Left forelimb (tissue), 1 donor: ENCODE data around the gene ATP1A1.

Source experiments
- DNase-seq: peaks from one replicate; pipeline ENCODE4 v3.0.0-alpha.2; 2018; ENCODE audit warnings: low spot score

Gene ATP1A1

GRCh38 chr1:116345011-116345410 lies 28.0 kb upstream of the ATP1A1 start:
- no peak for DNase-seq

DNA sequence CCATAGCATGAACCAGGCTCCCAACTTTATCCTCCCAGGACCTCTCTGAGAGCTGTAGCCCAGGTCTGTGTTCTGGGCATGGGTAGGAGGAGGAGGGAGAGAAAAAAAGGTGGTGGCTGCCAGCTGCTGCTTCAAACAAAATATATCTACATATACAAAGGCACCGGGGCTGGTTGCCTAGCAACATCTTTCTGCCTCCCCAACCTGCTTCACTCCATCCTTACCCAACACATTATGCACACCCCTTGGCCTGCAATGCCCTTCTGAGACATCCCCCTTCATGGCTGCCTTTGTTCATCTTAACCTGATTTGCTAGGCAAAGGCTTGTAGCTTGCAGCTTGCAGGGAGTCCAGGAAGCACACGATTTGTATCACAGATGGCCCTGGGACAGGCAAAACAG lies 27.2 kb upstream of the ATP1A1 start:
- no peak for DNase-seq

GRCh38 chr1:116346943-116347673 lies 25.9 kb upstream of the ATP1A1 start:
- DNase-seq, result no peak

DNA sequence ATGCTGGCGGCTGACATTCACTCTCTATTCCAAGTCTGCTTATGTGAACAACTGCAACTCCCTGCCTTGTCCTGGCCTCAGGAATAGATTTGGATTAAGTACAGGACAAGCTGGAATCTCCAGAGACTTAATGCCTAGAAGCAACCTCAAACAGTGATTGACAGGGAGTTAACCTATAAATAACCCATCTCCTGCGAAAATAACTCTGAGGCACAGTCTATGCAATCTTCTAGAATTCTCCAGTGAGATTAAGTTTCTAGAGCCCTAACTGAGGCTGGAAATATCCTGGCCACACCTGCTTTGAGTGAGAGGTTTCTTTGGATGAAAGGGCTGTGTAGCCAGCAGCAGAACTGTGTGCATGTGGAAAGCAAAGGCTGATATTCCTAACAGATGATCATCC lies 25.3 kb upstream of the ATP1A1 start:
- no peak for DNase-seq

- no peak for DNase-seq
Observed at GRCh38 chr1:116350097-116350645, 22.9 kb upstream of the ATP1A1 start.

DNA sequence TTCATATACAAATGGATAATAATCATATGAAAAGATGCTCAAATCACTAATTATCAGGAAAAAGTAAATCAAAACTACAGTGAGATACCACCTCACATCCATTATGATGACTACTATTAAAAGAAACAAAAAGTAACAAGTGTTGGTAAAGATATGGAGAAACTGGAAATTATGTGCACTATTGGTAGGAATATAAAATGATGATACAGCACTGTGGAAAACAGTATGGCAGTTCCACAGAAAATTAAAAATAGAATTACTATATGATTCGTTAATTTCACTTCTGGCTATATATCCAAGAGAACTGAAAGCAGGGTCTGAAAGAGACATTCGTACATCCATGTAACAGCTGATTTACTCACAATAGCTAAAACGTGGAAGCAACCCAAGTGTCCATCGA lies 21.1 kb upstream of the ATP1A1 start:
- DNase-seq, result no peak

DNA sequence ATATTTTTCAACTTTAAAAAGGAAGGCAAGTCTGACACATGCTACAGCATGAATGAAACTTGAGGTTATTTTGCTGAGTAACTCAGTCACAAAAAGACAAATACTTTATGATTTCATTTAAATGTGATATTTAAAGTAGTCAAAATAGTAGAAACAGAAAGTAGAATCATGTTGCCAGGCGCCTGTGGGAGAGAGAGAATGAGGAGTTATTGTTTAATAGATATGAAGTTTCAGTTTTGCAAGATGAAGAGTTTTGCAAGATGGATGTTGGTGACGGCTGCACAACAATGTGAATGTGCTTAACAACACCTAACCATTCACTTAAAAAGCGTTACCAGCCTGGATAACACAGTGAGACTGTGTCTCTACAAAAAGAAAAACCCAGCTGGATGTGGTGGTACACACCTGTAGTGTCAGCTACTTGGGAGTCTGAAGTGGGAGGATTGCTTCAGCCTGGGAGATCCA lies 20.7 kb upstream of the ATP1A1 start:
- DNase-seq, result no peak

GRCh38 chr1:116353155-116353554 lies 19.9 kb upstream of the ATP1A1 start:
- DNase-seq, result no peak

DNA sequence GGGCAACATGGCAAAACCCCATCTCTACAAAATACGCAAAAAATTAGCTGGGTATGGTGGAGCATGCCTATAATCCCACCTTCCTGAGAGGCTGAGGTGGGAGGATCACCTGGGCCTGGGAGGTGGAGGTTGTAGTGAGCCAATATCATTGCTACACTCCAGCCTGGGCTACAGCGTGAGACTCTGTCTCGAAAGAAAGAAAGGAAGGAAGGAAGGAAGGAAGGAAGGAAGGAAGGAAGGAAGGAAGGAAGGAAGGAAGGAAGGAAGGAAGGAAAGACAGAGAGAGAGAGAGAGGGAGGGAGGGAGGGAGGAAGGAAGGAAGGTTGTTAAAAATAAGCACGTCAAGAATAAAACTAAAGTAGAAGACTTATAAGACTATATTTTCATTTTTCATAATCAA lies 17.0 kb upstream of the ATP1A1 start:
- DNase-seq, result no peak

- no peak for DNase-seq
Observed at GRCh38 chr1:116356673-116357072, 16.4 kb upstream of the ATP1A1 start.

- no peak for DNase-seq
Observed at GRCh38 chr1:116357487-116357886, 15.6 kb upstream of the ATP1A1 start.

- DNase-seq, result no peak
Observed at GRCh38 chr1:116359060-116359830, 13.8 kb upstream of the ATP1A1 start.

DNA sequence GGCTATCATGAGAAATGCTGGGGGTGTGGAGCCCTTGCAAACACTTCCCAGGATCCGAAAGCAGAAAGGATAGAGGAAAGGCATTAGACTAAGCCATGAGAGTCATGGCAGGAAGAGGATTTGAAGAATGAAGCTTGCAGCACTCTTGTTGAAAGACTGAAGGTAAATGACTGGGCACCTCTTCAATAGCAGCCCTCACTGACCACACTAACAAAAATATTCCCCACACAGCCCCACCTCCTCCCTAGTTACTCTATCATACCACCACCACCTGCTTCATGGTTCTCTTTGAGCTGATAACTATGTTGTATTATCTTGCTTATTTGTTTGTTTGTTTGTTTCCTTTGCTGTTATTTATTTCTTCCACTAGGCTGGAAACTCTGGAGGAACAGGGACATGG lies 13.2 kb upstream of the ATP1A1 start:
- DNase-seq, result no peak

DNA sequence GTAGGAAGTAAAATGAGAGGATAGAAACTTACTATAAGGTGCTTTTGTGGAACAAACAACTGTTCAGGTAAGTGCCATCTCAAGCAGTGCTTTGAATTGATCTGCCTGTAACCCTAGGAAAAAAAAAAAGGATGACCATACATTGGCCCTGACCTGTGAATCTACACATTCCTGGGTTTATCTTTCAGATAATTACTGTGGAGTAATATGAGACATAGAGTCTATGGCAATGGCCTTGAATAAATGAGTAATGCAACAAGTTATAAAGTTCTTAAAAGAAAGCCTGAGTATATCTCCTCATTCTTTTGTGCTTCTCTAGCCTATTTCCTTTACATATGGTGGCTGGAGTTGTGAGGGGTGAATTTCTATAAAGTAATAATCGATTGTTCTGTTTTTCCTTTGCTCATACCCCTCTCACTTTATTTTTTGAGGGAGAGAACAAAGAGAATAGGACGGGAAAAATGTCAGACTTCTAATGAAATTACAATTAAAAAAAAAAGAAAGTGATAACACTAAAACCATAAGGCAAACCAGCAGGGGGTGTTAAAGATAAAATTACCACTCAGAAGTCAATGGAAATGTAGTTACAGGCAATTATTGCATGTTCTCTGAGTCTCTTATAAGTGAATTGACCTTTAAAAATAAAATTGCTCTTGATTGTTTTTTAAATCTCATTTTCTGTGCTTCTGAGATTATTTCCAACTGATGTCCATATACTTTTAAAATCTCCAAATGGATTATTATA lies 12.4 kb upstream of the ATP1A1 start:
- DNase-seq, result no peak

GRCh38 chr1:116361648-116362047 lies 11.4 kb upstream of the ATP1A1 start:
- no peak for DNase-seq

DNA sequence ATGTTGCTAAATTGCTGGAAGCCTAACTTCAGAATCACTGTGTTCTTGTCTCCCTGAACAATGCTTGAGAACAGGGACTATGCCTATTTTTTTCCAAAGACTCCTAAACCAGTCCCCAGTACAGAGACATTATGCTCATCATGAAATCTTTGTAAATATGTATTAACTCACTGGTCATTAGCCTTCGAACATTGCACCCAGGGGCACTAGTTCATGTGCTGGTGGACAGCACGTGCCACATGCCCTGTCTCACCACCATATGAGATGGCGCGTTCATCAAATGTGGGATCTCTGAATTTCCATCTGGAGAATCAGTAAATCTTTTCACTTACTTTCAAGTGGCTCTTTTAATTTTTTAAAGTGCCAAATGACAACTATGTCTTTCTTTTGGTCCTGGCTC lies 11.0 kb upstream of the ATP1A1 start:
- no peak for DNase-seq

- no peak for DNase-seq
Observed at GRCh38 chr1:116365353-116365780, 7.7 kb upstream of the ATP1A1 start.

DNA sequence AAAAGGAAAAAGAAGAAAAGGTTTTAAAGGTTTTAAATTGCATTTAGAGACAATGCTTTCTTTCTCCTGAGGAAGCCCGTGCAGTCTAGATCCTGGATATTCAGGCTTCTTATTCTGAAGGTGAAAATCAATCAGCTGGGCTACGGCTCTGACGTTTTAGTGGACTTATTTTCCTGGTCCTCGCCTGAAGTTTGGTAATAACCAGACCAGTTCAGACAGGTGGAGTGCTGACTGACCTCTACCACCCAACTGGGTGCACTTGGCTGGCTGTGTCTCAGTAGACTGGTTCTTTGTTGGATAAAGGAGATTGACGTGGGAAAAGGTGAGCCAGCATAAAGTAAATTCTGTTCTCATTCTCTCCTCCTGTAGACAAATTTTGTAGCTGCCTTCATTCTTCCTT lies 7.2 kb upstream of the ATP1A1 start:
- no peak for DNase-seq

- DNase-seq, result no peak
Observed at GRCh38 chr1:116367256-116367945, 5.6 kb upstream of the ATP1A1 start.

DNA sequence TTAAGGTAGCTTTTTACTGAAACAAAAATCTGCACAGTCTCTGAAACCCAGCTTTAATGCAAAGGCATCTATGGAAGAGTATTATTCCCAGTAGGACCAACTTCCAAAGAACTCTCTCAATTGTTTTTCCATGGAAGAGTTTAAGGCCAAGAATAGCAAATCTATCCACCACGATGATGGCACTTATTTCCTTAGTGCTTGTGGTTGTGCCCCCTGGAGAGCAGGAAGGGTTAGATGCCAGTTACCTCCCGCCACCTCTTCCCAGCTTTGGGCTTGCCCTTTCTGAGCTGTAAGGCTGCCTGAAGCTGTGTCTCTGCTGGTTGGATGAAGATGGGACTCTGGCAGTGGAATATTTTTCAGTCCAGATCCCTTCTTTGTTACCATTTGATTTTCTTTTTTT lies 4.8 kb upstream of the ATP1A1 start:
- DNase-seq, result no peak

DNA sequence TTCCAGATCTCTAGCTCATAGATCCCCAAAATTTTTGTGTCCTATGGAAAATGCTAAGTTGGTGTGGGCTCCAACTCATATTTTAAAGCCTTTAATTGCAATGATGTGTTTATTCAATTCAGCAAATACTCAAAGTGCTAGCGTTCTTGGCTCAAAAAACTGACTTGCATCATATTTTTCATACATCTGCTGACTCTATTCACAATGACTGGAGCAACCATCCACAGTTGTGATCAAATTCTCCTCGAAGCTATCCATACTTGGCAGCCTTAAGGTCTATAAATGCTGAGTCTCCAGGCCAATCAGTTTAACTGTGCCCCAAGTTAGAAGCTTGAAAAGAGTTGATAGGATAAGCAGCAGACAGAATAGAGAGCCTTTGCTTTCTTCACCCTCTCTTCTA lies 2.9 kb upstream of the ATP1A1 start:
- no peak for DNase-seq

DNA sequence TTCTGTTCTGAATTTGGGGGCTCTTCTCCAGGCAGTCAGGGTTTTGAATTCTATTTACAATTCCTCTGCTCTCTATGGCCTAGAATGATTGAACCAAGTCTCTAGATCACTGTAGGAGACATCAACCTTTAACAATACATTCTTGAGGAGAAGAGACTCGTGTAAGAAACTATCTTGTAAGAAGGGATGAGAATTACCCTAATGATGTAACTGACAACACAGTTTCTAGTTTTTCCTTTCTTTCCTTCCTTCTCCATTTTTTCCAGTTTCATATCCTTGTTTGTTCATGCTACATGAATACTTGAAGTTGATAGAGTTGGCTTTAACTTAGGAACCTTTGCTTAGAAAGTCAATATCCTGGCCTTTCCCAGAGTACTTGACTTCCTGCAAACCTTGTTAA lies 1.3 kb upstream of the ATP1A1 start:
- no peak for DNase-seq
